Sigmoid colon (tissue), 4 donors: Measurements from ENCODE around the gene MAPK10.

Experiments
- CTCF ChIP-seq, 4 experiments: fragments of 450-650 bp in 3 of 4; fragments of 200-600 bp in 1 of 4; IDR thresholded peaks; one replicate each; pipeline ENCODE4 v1.5.1; 2016 to 2019; ENCODE audit warnings: antibody characterized with exemption in 4 of 4, mild to moderate bottlenecking in 3 of 4, moderate library complexity in 2 of 4
- EP300 ChIP-seq, 4 donors: sonication (generic); formaldehyde crosslinking; IDR thresholded peaks; one replicate each; pipeline ENCODE4 v1.6.1; 2017; ENCODE audit warnings: antibody characterized with exemption in 4 of 4
- POLR2A ChIP-seq, 2 donors: fragments of 450-650 bp; IDR thresholded peaks; one replicate each; pipeline ENCODE4 v1.6.1; 2016; ENCODE audit warnings: antibody characterized with exemption in 2 of 2, mild to moderate bottlenecking in 2 of 2, moderate library complexity in 2 of 2

DNA sequence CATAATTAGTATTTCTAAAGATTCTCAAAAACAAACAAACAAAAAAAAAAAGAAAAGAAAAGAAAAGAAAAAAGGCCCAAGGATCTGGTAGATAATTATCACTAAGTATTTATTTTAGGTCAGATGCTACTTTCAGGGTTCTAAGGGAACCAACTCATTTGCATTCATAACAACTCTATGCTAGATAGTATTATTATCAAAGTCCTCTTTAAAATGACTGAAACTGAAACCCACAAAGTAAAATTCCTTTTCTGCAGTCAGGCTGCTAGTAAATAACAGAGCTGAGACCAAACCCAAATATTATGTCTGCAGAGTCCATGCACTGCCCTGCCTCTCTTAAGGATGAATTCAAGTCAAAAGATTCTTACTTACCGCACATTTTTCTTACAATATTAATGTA is 38.3 kb upstream of the MAPK10 start:
- no peak for TF ChIP-seq CTCF (IDR thresholded peaks at IDR 0.05)
- TF ChIP-seq POLR2A (IDR thresholded peaks at IDR 0.05): no peak
- TF ChIP-seq EP300 (IDR thresholded peaks at IDR 0.05): no peak
